PC-9 (cell line): ENCODE data around the gene TTLL8. TPM values are rescaled to one million over a fixed set of nuclear protein-coding genes. Genes with fewer than 3 reads are reported as not detected.

Experiments used
- BruUV-seq: library from RNA; stranded (reverse); fragments of 400-500 nt; replicated peaks from 2 replicates; lab custom pipeline; 2021; lab: Mats Ljungman, UMichigan
- CTCF ChIA-PET: fragments of 300-600 bp; sonication (Branson Sonifier 250); formaldehyde crosslinking; loops from one replicate; lab custom pipeline; 2022; ENCODE audit warnings: antibody characterized with exemption; lab: Charles Lee
- POLR2A ChIA-PET: fragments of 300-600 bp; sonication (Branson Sonifier 250); formaldehyde crosslinking; loops from one replicate; lab custom pipeline; 2022; ENCODE audit warnings: antibody characterized with exemption; ENCODE audit not compliant: unreplicated experiment; lab: Charles Lee
- DNase-seq, 2 experiments: peaks; one replicate each; pipeline versions ENCODE4 v3.0.0 to v3.0.0-alpha.2; 2015 to 2022; ENCODE audit warnings: mixed read lengths in 1 of 2
- H2AFZ ChIP-seq: fragments of 200-600 bp; sonication (generic); 2 replicates; pipeline ENCODE4 v1.8.1; 2017; ENCODE audit warnings: antibody characterized with exemption
- H3F3A ChIP-seq: fragments of 200-600 bp; sonication (generic); 2 replicates; pipeline ENCODE4 v1.8.1; 2017; ENCODE audit warnings: antibody characterized with exemption, mild to moderate bottlenecking, low read depth; ENCODE audit not compliant: insufficient read depth
- H3K27ac ChIP-seq: fragments of 200-600 bp; sonication (generic); 2 replicates; pipeline ENCODE4 v1.6.1; 2016; ENCODE audit warnings: mixed run types
- H3K27me3 ChIP-seq: fragments of 200-600 bp; sonication (generic); 2 replicates; pipeline ENCODE4 v1.6.1; 2016; ENCODE audit warnings: low read depth, mixed run types; ENCODE audit not compliant: insufficient read depth
- H3K36me3 ChIP-seq: fragments of 200-600 bp; sonication (generic); 2 replicates; pipeline ENCODE4 v1.6.1; 2016; ENCODE audit warnings: low read depth, mixed run types
- H3K4me1 ChIP-seq: fragments of 200-600 bp; sonication (generic); replicated peaks from 2 replicates; pipeline ENCODE4 v1.6.1; 2016; ENCODE audit warnings: mixed run types; ENCODE audit not compliant: insufficient read depth
- H3K4me2 ChIP-seq: fragments of 200-600 bp; sonication (generic); 2 replicates; pipeline ENCODE4 v1.6.1; 2017; ENCODE audit warnings: mixed run types
- H3K4me3 ChIP-seq: fragments of 200-600 bp; sonication (generic); 2 replicates; pipeline ENCODE4 v1.6.1; 2016; ENCODE audit warnings: mixed run types
- H3K79me2 ChIP-seq: fragments of 200-600 bp; sonication (generic); 2 replicates; pipeline ENCODE4 v1.6.1; 2017; ENCODE audit warnings: low read depth, mixed run types
- H3K9me2 ChIP-seq: fragments of 200-600 bp; sonication (generic); 2 replicates; pipeline ENCODE4 v1.8.1; 2017; ENCODE audit warnings: mild to moderate bottlenecking; ENCODE audit not compliant: insufficient read depth
- H3K9me3 ChIP-seq: fragments of 200-600 bp; sonication (generic); 2 replicates; pipeline ENCODE4 v1.8.1; 2016; ENCODE audit warnings: low read depth; ENCODE audit not compliant: insufficient read depth
- H4K20me1 ChIP-seq: fragments of 200-600 bp; sonication (generic); 2 replicates; pipeline ENCODE4 v1.8.1; 2017; ENCODE audit not compliant: insufficient read depth
- CTCF ChIP-seq: fragments of 200-600 bp; sonication (generic); conservative IDR thresholded peaks from 2 replicates; pipeline ENCODE4 v1.6.1; 2017; ENCODE audit warnings: mixed run types, antibody characterized with exemption, mild to moderate bottlenecking, moderate library complexity
- EZH2 ChIP-seq: fragments of 200-600 bp; sonication (generic); IDR thresholded peaks from 2 replicates; pipeline ENCODE4 v1.8.0; 2017; ENCODE audit warnings: antibody characterized with exemption, low read depth
- intact Hi-C: fragments of 100-400 bp; cut with micrococcal nuclease; formaldehyde crosslinking; loops from one replicate; pipeline ENCODE4 v1.10.0; 2022; ENCODE audit not compliant: unreplicated experiment
- total RNA-seq: library from RNA; stranded (reverse); gene quantifications from 2 replicates; pipeline ENCODE4 v1.2.3, GENCODE V29; 2021

Gene TTLL8
- total RNA-seq, 1 experiment from 2014 or later, result not detected

- H2AFZ ChIP-seq, result no peak overlapping the region
- ChIA-PET CTCF (no interaction called here), POLR2A (interaction anchor here (0.5 to 0.7 kb wide), 2 partner anchors 26 to 219 kb away, joined by 3 to 4 read pairs; no protein-coding TSS in a partner anchor)
- TF ChIP-seq CTCF (no peak), EZH2 (no peak)
- no peak overlapping the region for H3K27ac ChIP-seq
- intact Hi-C loops, result no loop called here
- H3K27me3 ChIP-seq, result peaks cover 54% of the 10 kb centered on the region
- no peak overlapping the region for H3K4me3 ChIP-seq
- H3K79me2 ChIP-seq, result no peaks in the 10 kb centered on the region
- H3K9me3 ChIP-seq, result no peaks in the 10 kb centered on the region
- 0 out of 2 replicates have a peak, but pooled peaks cover 3% of the 10 kb centered on the region for H4K20me1 ChIP-seq
- 0 out of 2 replicates have a peak, but pooled peaks cover 3% of the 10 kb centered on the region for H3K4me1 ChIP-seq
- no peak overlapping the region for H3K4me2 ChIP-seq
- no peak for DNase-seq
- no TSS peak for BruUV-seq
- no peaks in the 10 kb centered on the region for H3K9me2 ChIP-seq
- no peaks in the 10 kb centered on the region for H3K36me3 ChIP-seq
- no peaks in the 10 kb centered on the region; the same call in 1 of the 2 replicates for H3F3A ChIP-seq
These were observed 41.6 kb downstream of the TTLL8 start for GRCh38 chr22:50016308-50016987.

GRCh38 chr22:50015451-50016307 lies 42.4 kb downstream of the TTLL8 start:
- peaks cover 58% of the 10 kb centered on the region for H3K27me3 ChIP-seq
- intact Hi-C loops, result no loop called here
- 0 out of 2 replicates have a peak, but pooled peaks cover 3% of the 10 kb centered on the region for H3K4me1 ChIP-seq
- DNase-seq, result no peak
- H3K9me2 ChIP-seq, result no peaks in the 10 kb centered on the region
- H2AFZ ChIP-seq, result no peak overlapping the region
- no peak for TF ChIP-seq EZH2
- no peak for TF ChIP-seq CTCF
- H4K20me1 ChIP-seq, result 0 out of 2 replicates have a peak, but pooled peaks cover 6% of the 10 kb centered on the region
- H3F3A ChIP-seq, result no peaks in the 10 kb centered on the region; the same call in 1 of the 2 replicates
- no peak overlapping the region for H3K4me2 ChIP-seq
- no TSS peak for BruUV-seq
- ChIA-PET CTCF (no interaction called here), POLR2A (no interaction called here)
- no peaks in the 10 kb centered on the region for H3K79me2 ChIP-seq
- H3K9me3 ChIP-seq, result no peaks in the 10 kb centered on the region
- no peak overlapping the region for H3K27ac ChIP-seq
- H3K36me3 ChIP-seq, result no peaks in the 10 kb centered on the region
- H3K4me3 ChIP-seq, result no peak overlapping the region

GRCh38 chr22:50014655-50015401 lies 43.3 kb downstream of the TTLL8 start:
- TF ChIP-seq EZH2 (no peak), CTCF (no peak)
- no peaks in the 10 kb centered on the region for H3K9me2 ChIP-seq
- H3K27ac ChIP-seq, result no peak overlapping the region
- intact Hi-C loops, result no loop called here
- H3K4me3 ChIP-seq, result no peak overlapping the region
- H3F3A ChIP-seq, result no peaks in the 10 kb centered on the region; the same call in 1 of the 2 replicates
- H4K20me1 ChIP-seq, result 0 out of 2 replicates have a peak, but pooled peaks cover 6% of the 10 kb centered on the region
- no peaks in the 10 kb centered on the region for H3K9me3 ChIP-seq
- H3K36me3 ChIP-seq, result no peaks in the 10 kb centered on the region
- H3K27me3 ChIP-seq, result peaks cover 51% of the 10 kb centered on the region
- H3K79me2 ChIP-seq, result no peaks in the 10 kb centered on the region
- H3K4me1 ChIP-seq, result 0 out of 2 replicates have a peak, but pooled peaks cover 3% of the 10 kb centered on the region
- ChIA-PET POLR2A (no interaction called here), CTCF (no interaction called here)
- no peak for DNase-seq
- no peak overlapping the region for H2AFZ ChIP-seq
- H3K4me2 ChIP-seq, result no peak overlapping the region
- BruUV-seq, result no TSS peak
